ENCODE data around the gene MVB12B. TPM values are rescaled to one million over a fixed set of nuclear protein-coding genes. Genes with fewer than 3 reads are reported as not detected.

MVB12B gene
- total RNA-seq, 4 donors from 2014 or later = 8.5 to 13.0 (median 10.5) TPM

- TF ChIP-seq, protein P1, sequence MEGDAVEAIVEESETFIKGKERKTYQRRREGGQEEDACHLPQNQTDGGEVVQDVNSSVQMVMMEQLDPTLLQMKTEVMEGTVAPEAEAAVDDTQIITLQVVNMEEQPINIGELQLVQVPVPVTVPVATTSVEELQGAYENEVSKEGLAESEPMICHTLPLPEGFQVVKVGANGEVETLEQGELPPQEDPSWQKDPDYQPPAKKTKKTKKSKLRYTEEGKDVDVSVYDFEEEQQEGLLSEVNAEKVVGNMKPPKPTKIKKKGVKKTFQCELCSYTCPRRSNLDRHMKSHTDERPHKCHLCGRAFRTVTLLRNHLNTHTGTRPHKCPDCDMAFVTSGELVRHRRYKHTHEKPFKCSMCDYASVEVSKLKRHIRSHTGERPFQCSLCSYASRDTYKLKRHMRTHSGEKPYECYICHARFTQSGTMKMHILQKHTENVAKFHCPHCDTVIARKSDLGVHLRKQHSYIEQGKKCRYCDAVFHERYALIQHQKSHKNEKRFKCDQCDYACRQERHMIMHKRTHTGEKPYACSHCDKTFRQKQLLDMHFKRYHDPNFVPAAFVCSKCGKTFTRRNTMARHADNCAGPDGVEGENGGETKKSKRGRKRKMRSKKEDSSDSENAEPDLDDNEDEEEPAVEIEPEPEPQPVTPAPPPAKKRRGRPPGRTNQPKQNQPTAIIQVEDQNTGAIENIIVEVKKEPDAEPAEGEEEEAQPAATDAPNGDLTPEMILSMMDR (IDR thresholded peaks at IDR 0.05; ENCODE audit: low read depth) = no peak
Measured at GRCh38 chr9:126403397-126403796, 76.8 kb downstream of the MVB12B start.

GRCh38 chr9:126404459-126404858 lies 77.8 kb downstream of the MVB12B start:
- TF ChIP-seq, protein P1 (IDR thresholded peaks at IDR 0.05; ENCODE audit: low read depth) = no peak

GRCh38 chr9:126406075-126406667 lies 79.5 kb downstream of the MVB12B start:
- TF ChIP-seq, protein P1 (IDR thresholded peaks at IDR 0.05; ENCODE audit: low read depth) = no peak

DNA sequence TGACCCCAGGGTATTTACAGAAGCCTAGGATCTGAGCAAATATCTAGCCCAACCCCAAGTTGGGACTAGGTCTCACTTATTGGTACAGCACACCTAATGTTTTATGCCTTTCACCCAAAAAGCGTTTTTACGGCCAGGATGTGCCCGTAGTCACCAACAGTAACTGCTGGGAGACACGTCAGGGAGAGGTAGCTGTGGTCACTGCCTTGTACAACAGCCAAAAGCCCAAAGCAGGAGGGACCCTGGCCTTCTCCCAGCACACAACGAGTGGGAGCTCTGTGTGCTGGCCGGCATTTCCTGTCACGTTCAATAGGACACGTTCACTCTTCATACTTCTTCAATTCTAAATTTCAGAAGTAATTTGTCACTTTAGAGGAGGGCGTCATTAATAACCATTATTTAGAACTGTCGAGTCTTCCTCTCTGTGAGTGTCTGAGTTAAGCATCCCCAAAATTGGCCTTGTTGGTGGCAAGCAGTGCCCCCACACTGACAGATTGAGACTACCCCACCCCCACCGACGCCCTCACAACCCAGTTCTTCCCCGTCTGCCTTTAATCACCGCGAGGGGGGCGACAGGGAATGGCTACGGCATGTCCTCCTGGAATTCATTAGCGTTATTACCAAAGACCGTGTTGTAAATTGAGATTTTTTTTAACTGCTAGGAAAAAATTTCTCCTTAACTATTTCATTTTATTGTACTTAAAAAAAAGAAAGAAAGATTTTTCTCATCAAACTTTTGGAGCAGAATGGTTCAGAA lies 80.7 kb downstream of the MVB12B start:
- TF ChIP-seq, protein P1 (IDR thresholded peaks at IDR 0.05; ENCODE audit: low read depth) = no peak

- TF ChIP-seq, protein P1 (IDR thresholded peaks at IDR 0.05; ENCODE audit: low read depth) = no peak
Measured at GRCh38 chr9:126408004-126408403, 81.4 kb downstream of the MVB12B start.

DNA sequence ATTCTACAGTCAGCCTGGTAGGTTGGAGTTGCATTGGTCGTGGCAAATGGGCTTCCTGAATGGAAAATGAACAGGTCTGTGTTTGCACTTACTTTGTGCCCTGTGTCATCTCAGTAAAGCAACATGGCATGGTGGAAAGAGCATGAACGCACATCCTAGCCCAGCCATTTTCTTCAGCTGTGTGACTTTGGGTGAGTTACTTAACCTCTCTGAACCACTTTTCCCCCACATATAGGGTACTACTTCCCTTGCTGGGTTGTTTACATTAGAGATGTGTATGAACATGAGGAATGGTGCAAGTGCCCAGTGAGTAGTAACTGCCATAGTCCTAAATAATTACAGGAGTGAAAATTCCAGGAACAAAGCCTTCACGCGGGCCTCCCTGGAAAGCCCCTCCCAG lies 83.6 kb downstream of the MVB12B start:
- TF ChIP-seq, protein P1 (IDR thresholded peaks at IDR 0.05; ENCODE audit: low read depth) = no peak

DNA sequence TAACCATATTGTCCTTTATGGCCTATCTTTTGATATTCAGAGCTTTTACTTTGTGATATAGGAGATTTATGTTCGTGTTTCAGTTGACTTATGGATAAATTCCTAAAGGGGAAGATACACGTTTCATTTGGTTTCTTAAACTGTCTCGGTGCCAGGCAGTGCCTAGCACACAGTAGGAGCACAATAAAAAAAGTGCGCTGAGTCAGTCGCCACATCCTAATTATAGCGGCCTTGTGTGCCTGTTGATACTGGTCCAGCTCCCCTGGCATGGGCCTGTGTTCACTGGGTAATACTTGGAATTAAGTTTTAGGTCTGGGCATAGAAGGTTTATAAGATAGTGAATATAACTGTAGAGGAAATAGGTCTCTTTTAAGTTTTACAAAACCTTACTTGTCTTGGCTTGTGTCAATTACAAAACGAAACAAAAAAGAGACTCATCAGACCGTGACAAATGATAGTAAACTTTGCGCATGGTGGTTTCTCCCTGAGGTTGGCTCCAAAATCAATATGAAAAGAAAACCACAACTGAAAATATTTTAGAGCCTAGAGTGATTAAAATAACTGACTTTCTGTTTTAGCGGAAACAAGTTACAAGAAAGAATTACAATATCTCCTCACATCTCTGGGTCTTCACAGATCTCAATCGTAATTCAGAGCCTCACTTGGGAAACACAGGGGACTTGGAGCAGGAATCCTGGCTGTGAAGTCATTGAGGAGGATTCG lies 84.8 kb downstream of the MVB12B start:
- TF ChIP-seq, protein P1 (IDR thresholded peaks at IDR 0.05; ENCODE audit: low read depth) = no peak
